HG03575 (cell line): ENCODE measurements around the gene MESP1.
"Not testable (repeated sequence)": the region's sequence is repeated elsewhere in the genome, so short reads cannot be mapped to it uniquely, and the experiment has no call there.

Experiments used
- ATAC-seq: cut with Tn5 transposase; IDR thresholded peaks from one replicate; pipeline ENCODE4 v1.9.1; 2021; ENCODE audit not compliant: unreplicated experiment, insufficient number of reproducible peaks, low FRiP score; ENCODE audit errors: extremely low read depth

The MESP1 gene, protein sequence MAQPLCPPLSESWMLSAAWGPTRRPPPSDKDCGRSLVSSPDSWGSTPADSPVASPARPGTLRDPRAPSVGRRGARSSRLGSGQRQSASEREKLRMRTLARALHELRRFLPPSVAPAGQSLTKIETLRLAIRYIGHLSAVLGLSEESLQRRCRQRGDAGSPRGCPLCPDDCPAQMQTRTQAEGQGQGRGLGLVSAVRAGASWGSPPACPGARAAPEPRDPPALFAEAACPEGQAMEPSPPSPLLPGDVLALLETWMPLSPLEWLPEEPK

DNA sequence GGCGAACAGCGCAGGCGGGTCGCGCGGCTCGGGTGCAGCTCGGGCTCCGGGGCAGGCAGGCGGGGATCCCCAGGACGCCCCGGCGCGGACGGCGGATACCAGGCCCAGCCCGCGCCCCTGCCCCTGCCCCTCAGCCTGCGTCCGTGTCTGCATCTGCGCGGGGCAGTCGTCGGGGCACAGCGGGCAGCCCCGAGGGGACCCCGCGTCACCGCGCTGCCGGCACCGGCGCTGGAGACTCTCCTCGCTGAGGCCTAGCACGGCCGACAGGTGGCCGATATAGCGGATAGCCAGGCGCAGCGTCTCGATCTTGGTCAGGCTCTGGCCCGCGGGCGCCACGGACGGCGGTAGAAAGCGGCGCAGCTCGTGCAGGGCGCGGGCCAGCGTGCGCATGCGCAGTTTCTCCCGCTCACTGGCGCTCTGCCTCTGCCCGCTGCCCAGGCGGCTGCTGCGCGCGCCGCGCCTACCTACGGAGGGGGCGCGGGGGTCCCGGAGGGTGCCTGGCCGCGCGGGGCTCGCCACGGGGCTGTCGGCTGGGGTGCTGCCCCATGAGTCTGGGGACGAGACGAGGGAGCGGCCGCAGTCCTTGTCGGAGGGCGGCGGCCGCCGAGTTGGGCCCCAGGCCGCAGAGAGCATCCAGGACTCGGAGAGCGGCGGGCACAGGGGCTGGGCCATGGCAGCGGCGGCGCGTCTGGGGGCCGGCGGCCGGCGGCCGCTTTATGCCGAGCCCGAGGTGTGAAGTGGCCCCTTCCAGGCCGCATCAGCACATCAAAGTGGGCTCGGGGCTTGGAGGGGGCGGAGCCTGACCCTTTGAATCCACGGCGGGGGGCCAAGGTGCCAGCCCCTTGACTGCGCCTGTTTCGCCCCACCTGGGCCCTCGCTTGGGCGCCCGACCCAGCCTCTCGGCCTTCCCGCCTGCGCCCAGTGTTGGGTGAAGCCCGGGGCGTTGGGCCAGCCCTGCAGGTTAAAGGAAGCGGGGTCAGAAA lies at the start of gene MESP1:
Gene MESP1 (minus strand): TSS at position 690 of the 983 bp plus-strand sequence. CDS start 18 bp downstream, at position 672.
- peak; percentile 70 for ATAC-seq

DNA sequence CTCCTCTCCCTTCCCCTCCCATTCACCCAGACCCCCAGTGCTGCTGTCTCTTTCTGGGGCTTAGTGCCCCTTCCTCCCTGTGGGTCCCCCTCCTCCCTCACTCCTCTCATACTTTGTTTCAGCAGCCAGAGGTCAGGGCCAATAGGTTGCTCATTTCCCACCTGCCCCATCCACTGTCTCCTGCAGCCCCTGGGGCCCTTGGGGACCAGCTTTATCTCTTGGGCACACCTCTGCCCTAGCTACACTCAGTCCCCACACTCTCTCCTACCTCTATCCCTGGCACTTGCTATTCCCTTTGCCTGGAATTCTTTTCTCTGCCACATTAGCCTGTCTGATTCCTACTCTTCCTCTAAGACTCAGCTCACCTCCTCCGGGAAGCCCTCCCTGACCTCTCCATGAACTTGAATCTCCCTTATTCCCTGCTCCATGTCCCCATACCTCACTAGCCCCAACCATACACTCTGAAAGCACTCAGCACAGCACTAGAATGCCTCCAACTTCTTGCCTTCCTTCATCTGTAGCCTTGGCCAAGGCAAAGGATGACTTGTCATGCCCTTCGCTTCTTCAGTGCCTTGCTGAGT lies 49.0 kb upstream of the MESP1 start:
- no peak for ATAC-seq

DNA sequence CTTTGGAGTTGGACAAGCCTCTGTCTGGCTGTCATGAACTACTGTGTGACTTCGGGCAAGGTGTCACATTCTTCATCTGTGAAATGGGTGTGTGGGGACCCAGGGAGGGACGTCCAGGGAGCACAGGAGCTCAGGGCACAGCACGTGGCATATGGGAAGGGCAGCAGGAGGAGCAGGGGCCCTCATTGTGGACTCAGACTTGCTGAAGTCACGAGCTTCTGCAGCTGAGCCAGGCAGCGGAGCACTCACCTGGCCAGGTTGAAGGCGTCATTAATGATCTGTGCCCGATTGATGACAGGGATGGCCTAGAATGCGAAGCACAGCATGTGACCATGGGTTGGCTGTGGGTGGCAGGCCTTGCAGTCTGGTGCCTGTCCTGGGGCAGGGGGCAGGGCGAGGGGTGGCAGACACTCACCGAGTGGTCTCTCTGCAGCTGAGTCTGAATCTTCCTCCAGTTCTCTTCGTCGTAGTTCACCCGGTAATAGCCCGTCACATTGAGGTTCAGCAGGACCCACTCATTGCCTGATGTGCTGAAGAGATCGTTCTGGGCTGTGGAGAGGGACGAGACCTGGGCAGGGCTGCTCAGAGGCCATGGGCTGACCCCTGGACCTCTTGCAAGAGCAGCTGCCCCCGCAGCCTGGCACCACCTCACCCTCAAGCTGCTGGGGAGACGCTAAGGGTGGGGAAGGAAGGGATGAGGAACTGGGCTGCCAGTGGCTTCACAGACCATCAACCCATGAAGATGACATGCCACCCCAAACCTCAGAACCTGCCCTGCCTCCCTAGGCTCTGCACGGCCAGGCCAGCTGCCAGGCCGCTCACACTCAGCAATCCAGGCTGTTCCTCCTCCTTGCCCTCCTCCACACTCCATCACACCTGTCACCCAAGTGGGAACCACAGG lies 48.2 kb upstream of the MESP1 start:
- no peak for ATAC-seq

DNA sequence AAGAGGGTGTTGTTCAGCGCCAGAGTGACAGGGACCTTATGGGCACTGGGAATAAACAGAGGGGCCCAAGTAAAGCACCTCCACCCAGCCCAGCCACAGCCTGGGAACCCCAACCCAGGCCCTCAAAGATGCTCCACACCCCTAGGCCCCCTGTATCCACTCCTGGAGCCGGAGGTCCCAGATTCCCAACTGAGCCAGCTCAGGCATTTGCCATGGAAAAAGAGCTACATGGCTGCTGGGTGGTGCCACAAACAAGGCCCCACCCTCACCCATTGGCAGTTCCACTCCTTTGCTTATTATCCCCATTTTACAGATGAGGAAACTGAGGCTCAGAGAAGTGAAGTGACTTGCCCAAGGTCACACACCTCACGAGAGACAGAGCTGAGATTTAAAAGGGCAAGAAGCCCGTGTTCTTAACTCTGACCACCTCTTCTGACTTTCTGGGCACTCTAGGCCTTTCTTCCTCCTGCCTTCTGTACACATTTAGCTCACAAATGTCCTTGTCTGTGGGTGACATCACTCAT lies 46.7 kb upstream of the MESP1 start:
- ATAC-seq: no peak

DNA sequence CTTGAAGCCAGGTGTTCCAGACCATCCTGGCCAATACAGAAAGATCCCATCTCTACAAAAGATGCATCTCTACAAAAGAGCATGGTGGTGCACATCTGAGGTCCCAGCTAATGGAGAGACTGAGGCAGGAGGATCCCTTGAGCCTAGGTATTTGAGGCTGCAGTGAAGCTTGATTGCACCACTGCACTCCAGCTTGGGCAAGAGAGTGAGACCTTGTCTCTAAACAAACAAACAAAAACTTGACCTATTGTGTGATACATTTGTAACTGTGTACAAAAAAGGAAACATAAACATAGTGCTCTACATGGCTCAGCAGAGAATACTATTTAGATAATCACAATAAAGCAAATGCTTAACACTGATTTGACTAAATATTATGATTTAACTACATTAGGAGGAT lies 44.9 kb upstream of the MESP1 start:
- ATAC-seq: no peak

DNA sequence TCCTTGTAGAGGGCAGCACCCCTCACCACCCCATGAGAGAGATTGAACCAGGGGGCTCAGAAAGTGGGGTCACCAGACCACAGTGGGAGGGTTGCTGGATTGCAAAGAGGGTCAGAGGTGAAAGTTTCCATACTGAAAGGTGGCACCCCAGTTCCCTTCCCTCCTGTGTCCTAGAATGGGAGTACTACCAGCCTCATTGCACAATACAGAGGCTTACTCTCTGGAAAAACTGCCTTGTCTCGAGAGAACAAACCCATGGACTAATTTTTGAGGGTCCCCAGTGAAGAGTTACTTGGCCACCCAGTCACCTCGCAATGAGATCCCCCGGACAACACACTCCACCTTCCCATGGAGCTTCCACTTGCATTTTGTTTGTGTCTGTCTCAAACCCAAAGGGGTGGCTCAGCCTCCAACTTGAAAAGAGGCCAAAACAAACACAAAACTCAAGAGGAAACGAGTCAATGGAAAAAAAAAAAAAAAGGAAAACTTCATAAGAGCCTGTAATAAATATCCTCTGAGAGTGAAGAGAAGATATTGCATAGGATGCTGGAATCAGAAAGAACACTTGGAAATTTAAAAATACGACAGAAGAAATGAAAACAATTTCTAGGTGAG lies 43.7 kb upstream of the MESP1 start:
- ATAC-seq: no peak

GRCh38 chr15:89792106-89792805 lies 41.2 kb upstream of the MESP1 start:
- no peak for ATAC-seq

DNA sequence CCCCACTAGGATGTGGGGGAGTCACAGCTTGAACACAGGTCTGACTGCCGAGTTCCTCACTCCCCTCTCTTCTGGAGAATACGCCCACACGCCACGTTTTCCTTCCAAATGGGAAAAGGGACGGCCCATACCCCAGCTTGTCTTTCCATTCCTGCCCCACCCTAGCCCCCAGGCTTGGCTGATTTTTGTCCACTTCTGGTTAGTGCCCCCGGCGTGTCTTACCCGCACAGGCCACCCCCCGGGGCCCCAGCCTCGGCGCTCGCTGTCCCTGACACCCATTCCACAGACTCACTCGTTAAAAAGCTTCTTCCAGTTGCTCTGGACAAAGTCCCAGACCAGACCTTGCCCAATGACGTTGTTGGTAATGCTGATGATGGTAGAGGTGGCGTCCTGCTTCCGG lies 39.6 kb upstream of the MESP1 start:
- ATAC-seq: no peak

GRCh38 chr15:89790206-89790605 lies 39.2 kb upstream of the MESP1 start:
- ATAC-seq: no peak

GRCh38 chr15:89788585-89788984 lies 37.5 kb upstream of the MESP1 start:
- ATAC-seq: not testable (repeated sequence)

DNA sequence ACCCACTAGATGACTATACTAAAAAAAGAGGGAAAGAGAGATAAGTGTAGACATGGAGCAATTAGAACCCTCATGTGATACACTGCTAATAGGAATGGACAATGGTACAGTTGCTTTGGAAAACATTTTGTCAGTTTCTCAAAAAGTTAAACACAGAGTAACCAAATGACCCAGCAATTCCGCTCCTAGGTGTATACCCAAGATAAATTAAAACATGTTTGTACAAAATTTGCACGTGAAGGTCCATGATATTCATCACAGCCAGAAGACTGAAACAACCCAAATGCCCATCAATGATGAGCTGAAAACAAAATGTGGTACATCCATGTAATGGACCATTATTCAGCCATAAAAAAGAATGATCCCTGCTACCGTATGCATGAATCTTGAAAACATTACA lies 36.9 kb upstream of the MESP1 start:
- ATAC-seq: no peak

DNA sequence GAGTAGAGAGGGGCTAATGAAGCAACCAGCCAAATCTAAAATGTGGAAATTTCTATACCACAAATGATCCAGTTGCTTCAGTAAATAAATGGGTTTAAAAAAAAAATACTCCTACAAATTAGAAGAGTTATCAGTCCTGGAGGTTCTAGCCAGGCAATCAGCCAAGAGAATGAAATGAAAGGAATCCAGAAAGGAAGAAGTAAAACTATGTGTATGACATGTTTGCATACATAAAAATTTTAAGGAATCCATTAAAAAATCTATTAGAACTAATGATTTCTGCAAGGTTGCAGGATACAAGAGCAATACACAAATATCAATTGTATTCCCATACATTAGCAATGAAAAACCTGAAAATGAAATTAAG lies 34.7 kb upstream of the MESP1 start:
- no peak for ATAC-seq

GRCh38 chr15:89785064-89785773 lies 34.2 kb upstream of the MESP1 start:
- no peak for ATAC-seq

DNA sequence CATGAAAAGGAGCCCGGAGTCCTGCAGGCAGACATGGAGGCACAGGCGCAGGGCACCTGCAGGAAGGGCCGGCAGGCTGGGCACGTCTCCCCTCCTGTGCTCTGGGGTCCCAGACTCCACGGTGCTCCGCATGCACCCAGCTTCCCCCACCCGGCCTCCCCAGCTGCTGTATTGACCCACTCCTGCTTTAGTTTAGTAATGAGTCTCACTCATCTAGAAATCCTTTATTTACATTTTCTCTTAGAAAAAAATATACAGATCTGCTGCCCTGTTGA lies 33.6 kb upstream of the MESP1 start:
- no peak for ATAC-seq

DNA sequence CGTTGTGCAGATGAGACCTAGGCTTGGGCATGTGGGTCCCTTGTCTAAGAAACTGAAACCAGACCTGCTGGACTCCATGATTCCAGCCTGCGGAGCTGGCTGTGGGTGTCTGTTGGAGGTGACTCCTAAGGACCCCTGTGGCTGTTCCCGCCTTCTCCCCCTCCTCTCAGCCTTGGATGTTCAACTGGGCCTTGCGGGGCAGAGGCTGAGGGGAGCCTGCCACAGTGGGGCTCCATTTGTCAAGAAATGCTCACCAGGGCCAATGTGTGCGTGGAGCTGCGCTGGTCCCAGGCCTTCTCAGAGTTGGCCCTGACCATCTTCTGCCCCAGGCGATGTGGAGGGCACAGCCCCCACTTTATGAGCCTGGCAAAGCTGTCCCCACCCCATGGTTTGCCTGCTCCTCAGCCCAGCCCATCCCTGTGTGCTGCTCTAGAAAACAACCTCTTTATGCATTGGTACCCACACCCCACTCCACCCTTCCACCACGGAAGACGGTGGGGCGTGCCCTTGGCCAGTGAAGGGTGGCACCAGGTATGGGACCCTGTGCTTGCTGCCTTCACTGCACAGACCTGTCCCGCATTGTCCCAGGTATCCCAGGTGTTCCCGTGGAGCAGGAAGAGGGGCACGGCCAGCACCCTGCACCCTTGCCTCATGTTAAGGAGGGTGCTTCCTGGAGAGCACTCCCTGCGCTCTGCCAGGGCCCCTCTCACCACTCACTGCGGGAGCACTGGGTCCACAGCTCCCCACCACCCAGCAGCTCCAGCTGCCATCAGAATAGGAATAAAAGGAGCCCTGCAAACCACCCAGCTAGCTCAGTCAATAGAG lies 33.0 kb upstream of the MESP1 start:
- no peak for ATAC-seq

DNA sequence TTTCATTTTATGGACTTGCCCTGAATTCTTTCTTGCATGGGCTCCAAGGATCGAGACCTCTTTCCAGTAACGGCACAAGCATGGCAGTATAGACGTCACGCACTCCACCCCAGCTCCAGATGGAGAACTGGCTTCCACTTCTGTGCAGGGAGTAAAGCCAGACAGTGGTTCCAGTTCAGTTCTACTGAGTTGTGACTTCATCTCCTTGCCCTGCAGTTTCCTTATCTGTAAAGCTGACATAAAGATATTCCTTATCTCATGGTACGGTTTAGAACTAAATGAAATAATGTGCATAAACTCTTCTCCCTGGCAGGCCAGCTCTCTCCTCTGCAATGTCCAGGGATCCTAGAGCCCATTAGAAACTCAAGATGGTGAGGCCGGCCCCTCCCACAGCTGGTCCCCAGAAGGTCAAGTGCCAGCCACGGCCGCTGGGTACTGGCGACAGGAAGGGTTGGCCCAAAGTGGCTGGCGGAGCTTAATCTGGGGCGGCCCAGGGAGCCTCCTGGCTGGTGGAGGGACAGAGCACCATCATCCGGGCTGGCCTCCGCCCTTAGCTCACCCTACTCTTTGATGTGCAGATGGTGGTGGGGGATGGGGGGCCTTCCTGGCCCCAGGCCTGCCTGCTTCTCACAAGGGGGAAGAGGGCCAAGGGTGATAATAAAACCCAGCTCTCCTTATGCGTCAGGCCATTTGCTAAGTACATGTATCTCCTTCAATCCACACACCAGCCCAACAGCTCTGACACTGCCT lies 32.2 kb upstream of the MESP1 start:
- ATAC-seq: no peak
